CD4-positive, CD25-positive, alpha-beta regulatory T cell (primary cell): ENCODE results near the gene RAD50. TPM values are rescaled to one million over a fixed set of nuclear protein-coding genes. Genes with fewer than 3 reads are reported as not detected.

Source experiments
- ATAC-seq, 2 donors: fragments of 150-1000 bp; cut with Tn5 transposase; one replicate each; pipeline ENCODE4 v1.10.0; 2021; ENCODE audit warnings: low read depth in 2 of 2, moderate number of reproducible peaks in 2 of 2, moderate library complexity in 1 of 2
- DNase-seq, 3 donors: peaks; one replicate each; pipeline versions ENCODE4 v3.0.0 to v3.0.0-alpha.2; 2012 to 2022; ENCODE audit warnings: mixed read lengths in 1 of 3
- H3K27ac ChIP-seq: one replicate; pipeline ENCODE4 v1.7.0; 2013; ENCODE audit warnings: mild to moderate bottlenecking, low read length; ENCODE audit not compliant: insufficient read depth, poor library complexity, severe bottlenecking
- H3K27me3 ChIP-seq: one replicate; pipeline ENCODE4 v1.7.0; 2013; ENCODE audit warnings: low read length; ENCODE audit not compliant: control insufficient read depth, insufficient read depth
- H3K36me3 ChIP-seq: one replicate; pipeline ENCODE4 v1.7.0; 2013; ENCODE audit warnings: mild to moderate bottlenecking, low read length, moderate library complexity; ENCODE audit not compliant: control insufficient read depth, insufficient read depth
- H3K4me1 ChIP-seq: 2 replicates; pipeline ENCODE4 v1.7.0; 2013; ENCODE audit warnings: mild to moderate bottlenecking, low read length; ENCODE audit not compliant: insufficient read depth, control insufficient read depth, poor library complexity, severe bottlenecking
- H3K4me3 ChIP-seq: one replicate; pipeline ENCODE4 v1.7.0; 2013; ENCODE audit warnings: low read depth, mild to moderate bottlenecking, low read length, moderate library complexity
- H3K9me3 ChIP-seq, 2 experiments: 1 replicate in 1 of 2; 2 replicates in 1 of 2; pipeline ENCODE4 v1.7.0; 2013; ENCODE audit warnings: low read length in 2 of 2, mild to moderate bottlenecking in 1 of 2, moderate library complexity in 1 of 2; ENCODE audit not compliant: control insufficient read depth in 2 of 2
- H3K27ac Mint-ChIP-seq, 3 donors: one replicate each; pipeline ENCODE4 v1.8.0; 2020 to 2022; ENCODE audit warnings: mild to moderate bottlenecking in 3 of 3, mixed read lengths in 3 of 3, moderate library complexity in 2 of 3
- H3K27me3 Mint-ChIP-seq: one replicate; pipeline ENCODE4 v1.8.0; 2022; ENCODE audit warnings: mild to moderate bottlenecking, mixed read lengths
- H3K36me3 Mint-ChIP-seq: one replicate; pipeline ENCODE4 v1.8.0; 2020; ENCODE audit warnings: mixed read lengths
- H3K4me1 Mint-ChIP-seq, 4 donors: one replicate each; pipeline ENCODE4 v1.8.0; 2020 to 2022; ENCODE audit warnings: mixed read lengths in 4 of 4, mild to moderate bottlenecking in 1 of 4
- H3K4me3 Mint-ChIP-seq, 4 donors: one replicate each; pipeline ENCODE4 v1.8.0; 2020 to 2022; ENCODE audit warnings: mild to moderate bottlenecking in 4 of 4, mixed read lengths in 4 of 4, moderate library complexity in 3 of 4
- H3K9me3 Mint-ChIP-seq, 7 donors: one replicate each; pipeline ENCODE4 v1.8.0; 2020 to 2022; ENCODE audit warnings: mixed read lengths in 7 of 7, mild to moderate bottlenecking in 3 of 7, moderate library complexity in 2 of 7
- polyA plus RNA-seq, 4 donors: library from polyadenylated mRNA; unstranded; fragments of 300-500 nt; fragmentation: Illumina TruSeq; gene quantifications; one replicate each; pipeline ENCODE4 v1.2.3, GENCODE V29; 2021
- total RNA-seq: library from RNA; stranded (reverse); gene quantifications from one replicate; pipeline ENCODE4 v1.2.3, GENCODE V29; 2022

The RAD50 gene
- total and polyA plus RNA-seq, 5 donors from 2014 or later, result 10.8 to 17.8 (median 13.0) TPM

DNA sequence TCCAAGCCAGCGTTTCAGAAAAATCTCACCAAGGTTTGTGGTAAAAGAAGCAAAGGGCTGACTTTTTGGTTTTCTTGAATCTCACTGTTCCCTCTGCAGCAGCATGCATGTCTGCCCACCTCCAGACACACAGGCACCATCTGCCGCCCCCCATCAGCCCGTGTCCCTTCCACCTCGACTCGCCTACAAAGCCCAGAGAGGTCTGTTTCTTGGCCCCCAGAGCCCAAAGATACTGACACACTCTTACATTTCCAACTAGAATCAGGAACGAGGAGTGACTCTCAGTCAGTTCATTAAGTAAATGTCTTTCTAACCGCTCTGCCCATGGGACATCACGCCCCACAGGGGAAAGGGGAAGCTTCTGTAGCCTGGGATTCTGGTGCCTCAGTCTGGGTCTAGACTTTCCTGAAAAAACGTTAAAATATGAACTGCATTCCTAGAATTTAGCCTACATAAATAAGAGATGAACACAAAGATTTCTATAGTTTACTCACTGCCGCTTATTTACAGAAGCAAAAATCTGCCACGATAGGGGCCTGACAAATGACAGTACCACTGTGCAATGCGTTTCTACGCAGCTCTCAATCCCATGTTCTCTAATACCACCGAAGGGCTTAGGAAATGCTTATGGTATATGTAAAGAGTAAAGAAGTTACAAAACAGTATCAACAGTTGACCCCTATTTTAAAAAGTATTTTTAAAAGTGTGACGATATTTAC, 121.1 kb downstream of the RAD50 start:
- H3K27ac ChIP-seq, result no peak overlapping the region
- DNase-seq, result no peak
- no peaks in the 10 kb centered on the region for H3K27me3 ChIP-seq
- H3K9me3 ChIP-seq, result no peaks in the 10 kb centered on the region
- Mint-ChIP-seq H3K36me3 (peaks cover 9% of the 10 kb centered on the region), H3K9me3 (no peaks in the 10 kb centered on the region), H3K4me1 (peaks cover 0 to 8% (median 6%) of the 10 kb centered on the region in 4 donors), H3K4me3 (no peak overlapping the region), H3K27ac (no peak overlapping the region), H3K27me3 (peaks cover 4% of the 10 kb centered on the region)
- ATAC-seq, result no peak
- H3K4me3 ChIP-seq, result no peak overlapping the region
- no peaks in the 10 kb centered on the region for H3K36me3 ChIP-seq
- H3K4me1 ChIP-seq, result no peaks in the 10 kb centered on the region

DNA sequence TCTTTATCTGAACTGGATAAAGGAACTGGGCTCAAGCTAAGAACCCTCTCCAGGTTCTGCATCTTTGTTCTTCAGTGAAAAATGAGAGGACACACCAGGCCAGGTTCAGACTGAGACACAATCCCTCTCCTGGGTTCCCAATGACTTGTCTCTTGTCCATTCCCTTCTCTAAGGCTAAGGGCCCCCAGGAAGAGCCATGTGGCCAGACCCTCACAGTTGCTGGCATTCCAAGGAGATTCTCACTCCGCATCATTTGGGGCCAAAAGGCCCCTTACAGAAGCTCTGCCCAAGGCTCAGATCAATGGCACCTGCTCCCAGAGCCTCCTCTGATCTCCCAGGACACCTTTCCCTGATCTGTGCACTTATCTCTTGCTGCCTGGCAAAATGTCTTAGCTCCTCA, 122.0 kb downstream of the RAD50 start:
- Mint-ChIP-seq H3K27ac (peak overlapping the region in 1 of 3 donors; percentile 82), H3K4me1 (peaks cover 0 to 8% (median 6%) of the 10 kb centered on the region in 4 donors), H3K27me3 (peaks cover 4% of the 10 kb centered on the region), H3K9me3 (no peaks in the 10 kb centered on the region), H3K36me3 (peaks cover 9% of the 10 kb centered on the region), H3K4me3 (no peak overlapping the region)
- H3K4me3 ChIP-seq, result no peak overlapping the region
- H3K36me3 ChIP-seq, result no peaks in the 10 kb centered on the region
- ATAC-seq (no peak), DNase-seq (no peak)
- no peaks in the 10 kb centered on the region for H3K27me3 ChIP-seq
- H3K4me1 ChIP-seq, result no peaks in the 10 kb centered on the region
- no peaks in the 10 kb centered on the region for H3K9me3 ChIP-seq
- H3K27ac ChIP-seq, result no peak overlapping the region

DNA sequence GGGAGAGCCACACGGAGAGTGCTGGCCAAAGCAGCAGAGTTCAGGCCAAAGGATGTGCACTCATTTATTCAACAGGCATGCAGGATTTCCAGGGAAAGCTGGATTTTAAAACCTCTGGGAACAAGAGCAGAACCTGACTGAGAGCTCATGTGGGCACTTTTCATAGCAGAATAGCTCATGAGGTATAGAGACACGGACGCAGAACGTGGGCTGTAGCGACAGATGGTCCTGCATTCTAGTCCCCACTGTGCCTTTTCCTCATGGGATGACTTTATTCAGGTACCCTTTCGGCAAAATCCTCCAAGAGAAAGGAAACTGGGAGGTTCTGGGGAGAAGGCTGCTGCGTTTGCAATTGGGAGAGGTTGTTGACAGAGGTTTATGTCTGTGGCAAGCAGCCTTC, 122.4 kb downstream of the RAD50 start:
- DNase-seq (no peak), ATAC-seq (no peak)
- Mint-ChIP-seq H3K27me3 (peaks cover 4% of the 10 kb centered on the region), H3K4me1 (peaks cover 0 to 8% (median 5%) of the 10 kb centered on the region in 4 donors), H3K27ac (peak overlapping the region in 1 of 3 donors; percentile 82), H3K9me3 (no peaks in the 10 kb centered on the region), H3K4me3 (no peak overlapping the region), H3K36me3 (peaks cover 9% of the 10 kb centered on the region)
- H3K27ac ChIP-seq, result no peak overlapping the region
- H3K36me3 ChIP-seq, result no peaks in the 10 kb centered on the region
- no peak overlapping the region for H3K4me3 ChIP-seq
- H3K9me3 ChIP-seq, result no peaks in the 10 kb centered on the region
- H3K27me3 ChIP-seq, result no peaks in the 10 kb centered on the region
- no peaks in the 10 kb centered on the region for H3K4me1 ChIP-seq

DNA sequence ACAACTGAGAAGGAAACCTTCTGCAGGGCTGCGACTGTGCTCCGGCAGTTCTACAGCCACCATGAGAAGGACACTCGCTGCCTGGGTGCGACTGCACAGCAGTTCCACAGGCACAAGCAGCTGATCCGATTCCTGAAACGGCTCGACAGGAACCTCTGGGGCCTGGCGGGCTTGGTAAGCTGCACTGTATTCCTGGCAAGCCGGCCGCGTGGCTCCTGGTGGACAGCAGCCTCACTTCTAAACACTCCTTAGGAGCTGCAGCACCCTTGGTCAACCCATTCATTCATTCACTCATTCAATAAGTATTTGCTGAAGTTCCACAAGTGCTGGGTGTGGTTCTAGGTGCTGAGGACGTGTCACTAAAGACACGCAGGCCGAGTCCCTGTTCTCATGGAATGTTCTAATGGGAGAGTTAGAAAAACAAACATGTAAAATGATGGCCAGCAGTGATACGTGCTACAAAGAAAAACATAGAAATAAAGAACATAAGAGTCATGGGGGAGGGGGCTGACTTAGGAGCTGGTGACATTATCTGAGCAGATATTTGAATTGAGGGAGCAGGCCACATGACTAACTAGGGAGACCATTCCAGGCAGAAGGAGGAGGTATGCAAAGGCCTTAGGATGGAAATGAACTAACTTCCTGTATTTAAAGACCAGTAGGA, 123.1 kb downstream of the RAD50 start:
- Histone ChIP-seq H3K9me3 (no peaks in the 10 kb centered on the region), H3K4me3 (no peak overlapping the region), H3K4me1 (no peaks in the 10 kb centered on the region), H3K27me3 (no peaks in the 10 kb centered on the region), H3K27ac (no peak overlapping the region), H3K36me3 (no peaks in the 10 kb centered on the region)
- Mint-ChIP-seq H3K27ac (no peak overlapping the region), H3K27me3 (peaks cover 4% of the 10 kb centered on the region), H3K4me3 (peak overlapping the region in 1 of 4 donors; percentile 49), H3K36me3 (peaks cover 9% of the 10 kb centered on the region), H3K9me3 (no peaks in the 10 kb centered on the region), H3K4me1 (peaks cover 0 to 8% (median 4%) of the 10 kb centered on the region in 4 donors)
- DNase-seq (no peak), ATAC-seq (no peak)

DNA sequence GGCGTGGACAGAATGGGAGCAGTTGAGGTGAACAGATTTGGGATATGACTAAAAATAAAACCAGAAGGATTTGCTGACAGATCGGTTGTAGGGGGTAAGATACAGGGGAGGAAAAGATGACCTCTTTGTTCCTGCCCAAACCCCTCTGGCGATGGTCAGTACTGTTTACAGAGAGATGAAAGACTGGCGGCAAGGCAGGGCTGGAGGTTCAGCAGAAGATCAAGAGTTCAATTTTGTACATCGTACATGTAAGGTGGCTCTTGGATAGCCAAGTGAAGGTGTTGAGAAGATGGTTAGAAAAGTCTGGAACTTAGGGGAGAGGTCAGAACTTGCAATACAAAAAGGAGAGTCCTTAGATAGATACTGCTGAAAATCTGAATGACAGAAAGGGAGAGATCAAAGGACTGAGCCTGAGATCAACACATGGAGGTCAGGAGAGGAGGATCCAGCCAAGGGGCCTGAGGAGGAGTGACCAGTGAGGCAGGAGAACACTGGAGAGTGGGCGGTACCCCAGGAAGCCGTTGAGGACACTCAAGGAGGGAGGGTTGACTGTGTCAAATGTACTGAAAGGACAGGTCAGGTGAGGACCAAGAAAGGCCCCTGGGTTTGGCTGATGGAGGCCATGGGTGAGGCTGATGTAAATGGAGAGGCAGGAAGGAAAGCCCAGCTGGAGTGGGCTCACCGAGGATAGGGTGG, 124.2 kb downstream of the RAD50 start:
- Mint-ChIP-seq H3K9me3 (no peaks in the 10 kb centered on the region), H3K27ac (peak overlapping the region in 1 of 3 donors; percentile 69), H3K36me3 (peaks cover 9% of the 10 kb centered on the region), H3K4me1 (peaks cover 0 to 6% (median 2%) of the 10 kb centered on the region in 4 donors), H3K4me3 (no peak overlapping the region), H3K27me3 (peaks cover 4% of the 10 kb centered on the region)
- ATAC-seq (no peak), DNase-seq (no peak)
- no peaks in the 10 kb centered on the region for H3K36me3 ChIP-seq
- no peak overlapping the region for H3K27ac ChIP-seq
- no peaks in the 10 kb centered on the region for H3K4me1 ChIP-seq
- H3K27me3 ChIP-seq, result no peaks in the 10 kb centered on the region
- no peaks in the 10 kb centered on the region for H3K9me3 ChIP-seq
- no peak overlapping the region for H3K4me3 ChIP-seq

DNA sequence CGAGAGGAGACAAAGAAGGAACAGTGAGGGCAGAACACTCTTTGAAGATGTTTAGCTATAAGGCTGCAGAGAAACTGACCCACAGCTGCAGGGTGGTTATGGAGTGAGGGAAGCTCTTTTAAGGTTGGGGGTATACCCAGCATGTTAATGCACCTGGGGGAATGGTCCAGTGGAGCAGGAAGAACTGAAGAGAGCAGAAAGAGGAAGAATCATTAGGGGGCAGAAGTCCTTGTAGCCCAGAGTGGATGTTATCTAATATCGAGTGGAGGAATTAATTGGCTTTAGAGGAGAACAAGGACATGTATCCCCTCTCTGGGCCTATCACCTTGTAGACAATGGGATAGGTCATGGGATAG, 124.7 kb downstream of the RAD50 start:
- Histone ChIP-seq H3K36me3 (no peaks in the 10 kb centered on the region), H3K4me3 (no peak overlapping the region), H3K9me3 (no peaks in the 10 kb centered on the region), H3K4me1 (no peaks in the 10 kb centered on the region), H3K27me3 (no peaks in the 10 kb centered on the region), H3K27ac (no peak overlapping the region)
- H3K27ac Mint-ChIP-seq, result no peak overlapping the region
- no peaks in the 10 kb centered on the region for H3K9me3 Mint-ChIP-seq
- peaks cover 0 to 6% (median 2%) of the 10 kb centered on the region in 4 donors for H3K4me1 Mint-ChIP-seq
- peaks cover 4% of the 10 kb centered on the region for H3K27me3 Mint-ChIP-seq
- no peak overlapping the region for H3K4me3 Mint-ChIP-seq
- ATAC-seq (no peak), DNase-seq (no peak)
- H3K36me3 Mint-ChIP-seq, result peaks cover 9% of the 10 kb centered on the region

DNA sequence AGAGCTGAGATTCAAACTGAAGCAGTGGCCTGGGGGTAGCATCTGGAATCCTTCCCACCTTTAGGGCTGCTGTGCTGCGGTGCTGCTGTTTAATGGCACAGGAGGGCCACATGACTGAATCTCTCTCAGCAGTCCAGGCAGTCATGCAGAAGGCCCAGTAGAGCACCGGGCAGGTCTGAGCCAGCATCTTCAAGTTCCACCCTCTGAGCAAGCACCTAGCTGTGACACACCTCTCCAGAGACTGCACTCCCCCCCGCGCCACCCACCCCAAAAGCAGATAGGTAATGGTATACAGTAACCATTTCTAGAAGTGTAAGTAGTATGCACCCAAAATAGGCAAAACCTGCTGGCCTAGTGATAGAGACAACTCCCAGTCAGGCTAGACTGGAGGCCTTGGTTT, 125.2 kb downstream of the RAD50 start:
- Histone ChIP-seq H3K4me1 (no peaks in the 10 kb centered on the region), H3K4me3 (no peak overlapping the region), H3K27ac (no peak overlapping the region), H3K27me3 (no peaks in the 10 kb centered on the region), H3K9me3 (no peaks in the 10 kb centered on the region), H3K36me3 (no peaks in the 10 kb centered on the region)
- H3K27ac Mint-ChIP-seq, result peak overlapping the region in 1 of 3 donors; percentile 83
- DNase-seq (no peak), ATAC-seq (no peak)
- no peak overlapping the region for H3K4me3 Mint-ChIP-seq
- H3K27me3 Mint-ChIP-seq, result peaks cover 4% of the 10 kb centered on the region
- peaks cover 9% of the 10 kb centered on the region for H3K36me3 Mint-ChIP-seq
- no peaks in the 10 kb centered on the region for H3K9me3 Mint-ChIP-seq
- H3K4me1 Mint-ChIP-seq, result peaks cover 0 to 6% (median 3%) of the 10 kb centered on the region in 4 donors
